Stomach (tissue), 9 donors: Measurements from ENCODE around the gene SGPL1. TPM values are rescaled to one million over a fixed set of nuclear protein-coding genes. Genes with fewer than 3 reads are reported as not detected.

Experiments used
- DNase-seq, 2 donors: peaks; one replicate each; pipeline versions ENCODE4 v3.0.0 to v3.0.0-alpha.2; 2013 to 2019
- H3K27ac ChIP-seq, 5 donors: fragments of 200-600 bp in 4 of 5; sonication (generic) in 4 of 5; one replicate each; pipeline ENCODE4 v1.5.1; 2013 to 2019; ENCODE audit warnings: mild to moderate bottlenecking in 1 of 5, moderate library complexity in 1 of 5
- H3K27me3 ChIP-seq, 3 donors: fragments of 200-600 bp; sonication (generic); one replicate each; pipeline ENCODE4 v1.5.1; 2017 to 2019; ENCODE audit warnings: mixed run types in 1 of 3
- H3K36me3 ChIP-seq, 4 donors: fragments of 200-600 bp; sonication (generic); 1 replicate in 3 of 4; 2 replicates in 1 of 4; pipeline ENCODE4 v1.5.1; 2016 to 2019
- H3K4me1 ChIP-seq, 4 donors: fragments of 200-600 bp; sonication (generic); one replicate each; pipeline ENCODE4 v1.5.1; 2016 to 2019
- H3K4me3 ChIP-seq, 4 donors: fragments of 200-600 bp; sonication (generic) in 3 of 4; one replicate each; pipeline ENCODE4 v1.5.1; 2016 to 2019; ENCODE audit warnings: mild to moderate bottlenecking in 1 of 4
- H3K9me3 ChIP-seq, 4 donors: fragments of 200-600 bp; sonication (generic); one replicate each; pipeline ENCODE4 v1.5.1; 2016 to 2019
- CTCF ChIP-seq, 7 experiments: fragments of 450-650 bp in 4 of 7; fragments of 200-600 bp in 3 of 7; sonication (generic) in 3 of 7; IDR thresholded peaks; one replicate each; pipeline ENCODE4 v1.5.1; 2016 to 2019; ENCODE audit warnings: antibody characterized with exemption in 7 of 7, control low read depth in 2 of 7, mild to moderate bottlenecking in 1 of 7
- EP300 ChIP-seq: sonication (generic); formaldehyde crosslinking; IDR thresholded peaks from one replicate; pipeline ENCODE4 v1.6.1; 2017; ENCODE audit warnings: antibody characterized with exemption
- POLR2A ChIP-seq, 4 donors: fragments of 450-650 bp; IDR thresholded peaks; one replicate each; pipeline ENCODE4 v1.6.1; 2016; ENCODE audit warnings: antibody characterized with exemption in 4 of 4, control low read depth in 2 of 4, mild to moderate bottlenecking in 1 of 4, moderate library complexity in 1 of 4
- POLR2AphosphoS5 ChIP-seq, 3 donors: sonication (generic); formaldehyde crosslinking; IDR thresholded peaks; one replicate each; pipeline ENCODE4 v1.6.1; 2016; ENCODE audit warnings: antibody characterized with exemption in 3 of 3
- WGBS, 5 donors: extraction: QIAGEN DNeasy Blood & Tissue Kit in 3 of 5; methylation state at CpG; one replicate each; pipeline versions ENCODE4 v1.1.5 to v1.1.7; 2013 to 2018; 5-methylcytosine and 5-hydroxymethylcytosine counted together
- intact Hi-C: fragments of 100-400 bp; cut with DNase I; formaldehyde crosslinking; loops from one replicate; pipeline ENCODE4 v1.15.1; 2023; ENCODE audit warnings: low total_unique reads
- polyA plus RNA-seq, 3 donors: library from polyadenylated mRNA; stranded (reverse); fragments of 200-250 nt; gene quantifications; one replicate each; pipeline ENCODE4 v1.2.3, GENCODE V29; 2013
- total RNA-seq, 5 donors: library from RNA; depleted of rRNA; stranded (reverse); fragments of >200 nt; gene quantifications; one replicate each; pipeline versions ENCODE4 v1.1.0 to v1.2.3, GENCODE V29; 2014 to 2016
- donor health status: healthy with polysubstance abuse.
- donor health status: Bipolar disorder and iron deficiency.
- donor health status: healthy.

The SGPL1 gene
- total and polyA plus RNA-seq, 8 donors, result 1.2 to 65.5 (median 15.6) TPM

GRCh38 chr10:70891627-70892026 lies 75.9 kb downstream of the SGPL1 start:
- Histone ChIP-seq H3K27ac (no peak overlapping the region), H3K9me3 (no peaks in the 10 kb centered on the region), H3K36me3 (no peaks in the 10 kb centered on the region), H3K4me1 (peaks cover 6 to 30% (median 25%) of the 10 kb centered on the region in 4 donors), H3K4me3 (no peak overlapping the region), H3K27me3 (no peaks in the 10 kb centered on the region)
- no peak for TF ChIP-seq POLR2AphosphoS5 (IDR thresholded peaks at IDR 0.05)
- intact Hi-C loops, result no loop called here
- 71 to 87% (median 83%) methylated on average over 1 of the region's 1 CpG for WGBS, 5 donors
- no peak for DNase-seq

- no peak for DNase-seq
- Histone ChIP-seq H3K4me1 (peaks cover under 1 to 20% (median 15%) of the 10 kb centered on the region in 4 donors), H3K4me3 (no peak overlapping the region), H3K9me3 (no peaks in the 10 kb centered on the region), H3K27me3 (no peaks in the 10 kb centered on the region), H3K36me3 (no peaks in the 10 kb centered on the region), H3K27ac (no peak overlapping the region)
- intact Hi-C loops, result no loop called here
- WGBS, 5 donors, result 87 to 93% (median 90%) methylated on average over 4 of the region's 4 CpGs
- no peak for TF ChIP-seq POLR2A (IDR thresholded peaks at IDR 0.05)
- TF ChIP-seq POLR2AphosphoS5 (IDR thresholded peaks at IDR 0.05), result no peak
- no peak for TF ChIP-seq EP300
- no peak for TF ChIP-seq CTCF (IDR thresholded peaks at IDR 0.05)
Measured at GRCh38 chr10:70892631-70893030, 76.9 kb downstream of the SGPL1 start.

- no peak for DNase-seq
- H3K4me1 ChIP-seq, result peaks cover 0 to 18% (median 12%) of the 10 kb centered on the region in 4 donors
Measured at GRCh38 chr10:70893227-70894006, 77.7 kb downstream of the SGPL1 start.

DNA sequence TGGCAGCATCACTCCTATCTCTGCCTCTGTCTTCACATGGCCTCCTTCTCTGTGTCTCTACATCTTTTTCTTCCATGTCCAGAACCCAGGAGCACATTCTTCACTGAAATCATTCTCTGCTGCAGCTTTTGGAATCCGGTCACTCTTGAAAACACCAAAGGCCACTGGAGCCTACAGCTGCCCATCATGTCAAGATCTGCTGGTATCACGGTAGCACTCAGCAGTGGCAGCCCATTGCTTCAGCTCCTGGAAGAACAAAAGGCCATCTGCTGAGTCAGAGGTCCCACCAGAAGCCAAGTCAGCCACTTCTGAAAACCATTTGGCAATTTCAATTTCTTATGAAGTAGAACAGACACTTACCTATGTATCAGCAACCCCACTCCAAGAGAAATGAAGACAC lies 78.7 kb downstream of the SGPL1 start:
- no peak for DNase-seq
- 71 to 92% (median 91%) methylated on average over 2 of the region's 2 CpGs for WGBS, 5 donors
- Histone ChIP-seq H3K27ac (no peak overlapping the region), H3K27me3 (no peaks in the 10 kb centered on the region), H3K36me3 (no peaks in the 10 kb centered on the region), H3K4me1 (peaks cover 0 to 9% (median 8%) of the 10 kb centered on the region in 4 donors), H3K4me3 (no peak overlapping the region), H3K9me3 (no peaks in the 10 kb centered on the region)
- TF ChIP-seq EP300 (no peak), POLR2A (IDR thresholded peaks at IDR 0.05) (no peak), CTCF (IDR thresholded peaks at IDR 0.05) (no peak), POLR2AphosphoS5 (IDR thresholded peaks at IDR 0.05) (no peak)
- intact Hi-C loops, result no loop called here

More at GRCh38 chr10:70893227-70894006, 77.7 kb downstream of the SGPL1 start:
- WGBS, 5 donors, result 79 to 92% (median 83%) methylated on average over 10 of the region's 10 CpGs
- intact Hi-C loops, result no loop called here
- Histone ChIP-seq H3K27ac (no peak overlapping the region), H3K9me3 (no peaks in the 10 kb centered on the region), H3K4me3 (no peak overlapping the region), H3K36me3 (no peaks in the 10 kb centered on the region), H3K27me3 (no peaks in the 10 kb centered on the region)
- no peak for TF ChIP-seq EP300
- no peak for TF ChIP-seq CTCF (IDR thresholded peaks at IDR 0.05)
- TF ChIP-seq POLR2A (IDR thresholded peaks at IDR 0.05), result no peak
- no peak for TF ChIP-seq POLR2AphosphoS5 (IDR thresholded peaks at IDR 0.05)

DNA sequence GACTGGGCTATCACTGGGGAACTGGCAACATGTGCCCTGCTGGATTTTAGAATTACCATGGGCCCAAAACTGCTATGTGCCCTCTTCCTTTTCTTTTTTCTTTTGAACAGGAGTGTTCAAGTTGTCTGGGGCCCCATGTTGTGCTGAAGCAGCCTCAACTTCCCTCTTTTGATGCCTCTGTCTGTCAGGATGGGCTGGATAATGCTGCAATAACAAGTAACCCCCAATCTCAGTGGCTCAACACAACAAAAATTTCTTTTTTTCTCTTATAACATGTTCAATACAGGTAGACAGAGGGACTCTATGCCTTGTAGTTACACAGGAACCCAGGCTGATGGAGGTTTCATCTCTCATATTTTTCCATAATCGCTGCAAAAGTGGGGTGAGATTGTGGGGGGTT lies 80.8 kb downstream of the SGPL1 start:
- no peak for DNase-seq
- no peaks in the 10 kb centered on the region for H3K36me3 ChIP-seq
- TF ChIP-seq EP300, result no peak
- TF ChIP-seq POLR2A (IDR thresholded peaks at IDR 0.05), result no peak
- no peak for TF ChIP-seq CTCF (IDR thresholded peaks at IDR 0.05)
- no peaks in the 10 kb centered on the region for H3K9me3 ChIP-seq
- intact Hi-C loops, result no loop called here
- 96 to 100% (median 97%) methylated on average over 1 of the region's 1 CpG for WGBS, 5 donors
- no peak overlapping the region for H3K27ac ChIP-seq
- H3K27me3 ChIP-seq, result no peaks in the 10 kb centered on the region
- no peak overlapping the region for H3K4me3 ChIP-seq
- H3K4me1 ChIP-seq, result no peaks in the 10 kb centered on the region
